ENCODE measurements around the gene MAGI1. TPM values are rescaled to one million over a fixed set of nuclear protein-coding genes. Genes with fewer than 3 reads are reported as not detected.

The MAGI1 gene
- total and polyA plus RNA-seq, 12 donors = 5.7 to 58.2 (median 37.7) TPM

DNA sequence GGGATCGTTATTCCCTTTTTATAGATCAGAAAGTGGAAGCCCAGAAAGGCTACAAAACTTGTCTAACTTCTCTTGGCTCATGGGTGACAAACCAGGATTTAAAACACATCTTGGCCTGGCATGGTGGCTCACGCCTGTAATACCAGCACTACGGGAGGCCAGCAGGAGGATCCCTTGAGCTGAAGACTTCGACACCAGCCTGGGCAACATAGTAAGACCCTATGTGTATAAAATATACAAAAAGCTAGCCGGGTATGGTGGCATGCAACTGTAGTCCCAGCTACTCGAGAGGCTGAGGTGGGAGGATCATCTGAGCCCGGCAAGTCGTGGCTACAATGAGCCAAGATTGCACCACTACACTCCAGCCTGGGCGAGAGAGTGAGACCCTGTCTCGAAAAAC is 479.1 kb downstream of the MAGI1 start:
- no peak for TF ChIP-seq CTCF (IDR thresholded peaks at IDR 0.05)
- 95 to 96% methylated on average over 10 of the region's 10 CpGs for WGBS, 2 donors
- Histone ChIP-seq H3K4me3 (no peak overlapping the region), H3K36me3 (no peaks in the 10 kb centered on the region), H3K27me3 (no peaks in the 10 kb centered on the region), H3K27ac (no peak overlapping the region), H3K4me1 (peaks cover 0 to 61% (median 24%) of the 10 kb centered on the region in 9 donors), H3K9me3 (no peaks in the 10 kb centered on the region)
- intact Hi-C loops (cut with DNase I) = no loop called here
- ATAC-seq = no peak
- no peak for DNase-seq

GRCh38 chr3:65558826-65559225 is 479.9 kb downstream of the MAGI1 start:
- no peak overlapping the region for H3K4me3 ChIP-seq
- 64 to 67% methylated on average over 1 of the region's 1 CpG for WGBS, 2 donors
- peaks cover 0 to 53% (median 16%) of the 10 kb centered on the region in 9 donors for H3K4me1 ChIP-seq
- no peak overlapping the region for H3K27ac ChIP-seq
- TF ChIP-seq CTCF (IDR thresholded peaks at IDR 0.05) = no peak
- no peak for DNase-seq
- ATAC-seq = no peak
- intact Hi-C loops (cut with DNase I) = no loop called here
- H3K27me3 ChIP-seq = no peaks in the 10 kb centered on the region
- no peaks in the 10 kb centered on the region for H3K36me3 ChIP-seq
- no peaks in the 10 kb centered on the region for H3K9me3 ChIP-seq

GRCh38 chr3:65557899-65558564 is 480.7 kb downstream of the MAGI1 start:
- no peak for TF ChIP-seq CTCF (IDR thresholded peaks at IDR 0.05)
- Histone ChIP-seq H3K27ac (no peak overlapping the region), H3K36me3 (no peaks in the 10 kb centered on the region), H3K27me3 (no peaks in the 10 kb centered on the region), H3K4me1 (peaks cover 0 to 47% (median 12%) of the 10 kb centered on the region in 9 donors), H3K4me3 (no peak overlapping the region), H3K9me3 (no peaks in the 10 kb centered on the region)
- DNase-seq (no peak), ATAC-seq (peak in 5 of 8 donors; percentile 15 to 83 (median 52))
- intact Hi-C loops (cut with DNase I) = no loop called here
- 52 to 60% methylated on average over 6 of the region's 6 CpGs for WGBS, 2 donors

GRCh38 chr3:65556934-65557577 is 481.7 kb downstream of the MAGI1 start:
- Histone ChIP-seq H3K4me1 (peaks cover 0 to 51% (median 15%) of the 10 kb centered on the region in 9 donors), H3K9me3 (no peaks in the 10 kb centered on the region), H3K36me3 (no peaks in the 10 kb centered on the region), H3K27ac (peak overlapping the region in 1 of 10 donors; percentile 18), H3K4me3 (no peak overlapping the region), H3K27me3 (no peaks in the 10 kb centered on the region)
- ATAC-seq = peak in 4 of 8 donors; percentile 10 to 56 (median 22)
- 59 to 60% methylated on average over 5 of the region's 5 CpGs for WGBS, 2 donors
- intact Hi-C loops (cut with DNase I) = no loop called here
- no peak for DNase-seq
- no peak for TF ChIP-seq CTCF (IDR thresholded peaks at IDR 0.05)
